NCI-H345 (cell line): ENCODE results near the gene CHD5.

ENCODE experiments used
- DNase-seq: peaks from one replicate; lab custom pipeline; 2025; lab: John Stamatoyannopoulos, UW

Gene CHD5

GRCh38 chr1:6200188-6200809 is 20.2 kb upstream of the CHD5 start:
- DNase-seq, result no peak

- DNase-seq, result peak; percentile 99
Measured at GRCh38 chr1:6199298-6200187, 19.4 kb upstream of the CHD5 start, which contains the start of gene RPL22. Gene RPL22 (minus strand): TSS chr1:6199595. CDS start chr1:6199573, 22 bp downstream.

GRCh38 chr1:6198646-6199297 is 18.7 kb upstream of the CHD5 start:
- no peak for DNase-seq

GRCh38 chr1:6197746-6198427 is 17.8 kb upstream of the CHD5 start:
- no peak for DNase-seq

GRCh38 chr1:6191968-6192367 is 11.8 kb upstream of the CHD5 start:
- no peak for DNase-seq

- DNase-seq, result no peak
Measured at GRCh38 chr1:6188466-6188865, 8.3 kb upstream of the CHD5 start.

- DNase-seq, result peak; percentile 49
Measured at GRCh38 chr1:6185635-6186382, 5.7 kb upstream of the CHD5 start.

GRCh38 chr1:6185151-6185550 is 5.0 kb upstream of the CHD5 start:
- DNase-seq, result no peak

- no peak for DNase-seq
Measured at GRCh38 chr1:6184083-6184783, 4.1 kb upstream of the CHD5 start.

GRCh38 chr1:6183520-6183989 is 3.4 kb upstream of the CHD5 start:
- DNase-seq, result no peak

- DNase-seq, result no peak
Measured at GRCh38 chr1:6181347-6181770, 1.2 kb upstream of the CHD5 start.

GRCh38 chr1:6180707-6181311 is 688 bp upstream of the CHD5 start:
- DNase-seq, result no peak

- no peak for DNase-seq
Measured at GRCh38 chr1:6179564-6180175, 451 bp downstream of the CHD5 start.

GRCh38 chr1:6178751-6179563 is 1.2 kb downstream of the CHD5 start:
- DNase-seq, result no peak

- no peak for DNase-seq
Measured at GRCh38 chr1:6177681-6178380, 2.3 kb downstream of the CHD5 start.

- DNase-seq, result no peak
Measured at GRCh38 chr1:6176779-6177178, 3.3 kb downstream of the CHD5 start.

GRCh38 chr1:6175411-6175828 is 4.7 kb downstream of the CHD5 start:
- DNase-seq, result no peak
